ENCODE results near the gene MCOLN2. TPM values are rescaled to one million over a fixed set of nuclear protein-coding genes. Genes with fewer than 3 reads are reported as not detected.

Gene MCOLN2
- total RNA-seq, 2 experiments from 2014 or later, result 9.7 TPM

- Mint-ChIP-seq H3K4me1 (ENCODE audit: low read depth) (peaks cover 29% of the 10 kb centered on the region), H3K27ac (peak overlapping the region; percentile 18), H3K36me3 (ENCODE audit: low read depth) (no peaks in the 10 kb centered on the region), H3K4me3 (peak overlapping the region; percentile 92), H3K27me3 (peaks cover 55% of the 10 kb centered on the region), H3K9me3 (no peaks in the 10 kb centered on the region)
- Histone ChIP-seq H3K36me3 (ENCODE audit: insufficient read depth, low read length) (no peaks in the 10 kb centered on the region), H3K27me3 (ENCODE audit: control insufficient read depth in 1 of 2, insufficient read depth in 2 of 2, low read length in 2 of 2) (peaks cover 8 to 36% of the 10 kb centered on the region in 2 experiments), H3K27ac (ENCODE audit: low read depth in 1 of 2, low read length in 2 of 2) (no peak overlapping the region), H3K4me3 (ENCODE audit: low read length) (peak overlapping the region; percentile 79), H3K9me3 (ENCODE audit: control insufficient read depth in 1 of 2, insufficient read depth in 1 of 2, low read length in 2 of 2) (no peaks in the 10 kb centered on the region), H3K4me1 (ENCODE audit: insufficient read depth, low read length) (peaks cover 30% of the 10 kb centered on the region)
- ATAC-seq (ENCODE audit: poor library complexity) (peak; percentile 15), DNase-seq (peak in 2 of 14 experiments; percentile 28 to 43)
- intact Hi-C loops (cut with DNase I, micrococcal nuclease), result loop anchor here (2.0 to 5.0 kb wide), 2 partner anchors 51 to 53 kb away; no protein-coding TSS in a partner anchor
- TF ChIP-seq CTCF (IDR thresholded peaks at IDR 0.05), result no peak
- POLR2A ChIA-PET, result interaction anchor here (0.7 to 1.1 kb wide), 2 partner anchors 53 kb away, joined by 3 to 4 read pairs; no protein-coding TSS in a partner anchor
- CTCF ChIA-PET, result no interaction called here
Observed at GRCh38 chr1:84997667-84998600, 1.0 kb upstream of the MCOLN2 start.

- Mint-ChIP-seq H3K9me3 (no peaks in the 10 kb centered on the region), H3K27me3 (peaks cover 42% of the 10 kb centered on the region), H3K4me3 (peak overlapping the region; percentile 76), H3K36me3 (ENCODE audit: low read depth) (no peaks in the 10 kb centered on the region), H3K27ac (peak overlapping the region; percentile 3), H3K4me1 (ENCODE audit: low read depth) (peaks cover 32% of the 10 kb centered on the region)
- ATAC-seq (ENCODE audit: poor library complexity) (no peak), DNase-seq (peak in 3 of 14 experiments; percentile 42 to 68 (median 48))
- H3K36me3 ChIP-seq (ENCODE audit: insufficient read depth, low read length), result no peaks in the 10 kb centered on the region
- H3K9me3 ChIP-seq (ENCODE audit: control insufficient read depth in 1 of 2, insufficient read depth in 1 of 2, low read length in 2 of 2), result no peaks in the 10 kb centered on the region
- H3K4me3 ChIP-seq (ENCODE audit: low read length), result peak overlapping the region; percentile 79
- ChIA-PET POLR2A (interaction anchor here (1.2 to 1.8 kb wide), 2 partner anchors 23 to 280 kb away, joined by 3 to 6 read pairs; partner anchors contain the start of gene BCL10), CTCF (interaction anchor here (2.4 kb wide), 1 partner anchor 51 kb away, joined by 7 read pairs; no protein-coding TSS in a partner anchor)
- no peak for TF ChIP-seq CTCF (IDR thresholded peaks at IDR 0.05)
- no peak overlapping the region for H3K27ac ChIP-seq (ENCODE audit: low read depth in 1 of 2, low read length in 2 of 2)
- H3K4me1 ChIP-seq (ENCODE audit: insufficient read depth, low read length), result peaks cover 33% of the 10 kb centered on the region
- H3K27me3 ChIP-seq (ENCODE audit: control insufficient read depth in 1 of 2, insufficient read depth in 2 of 2, low read length in 2 of 2), result peaks cover 8 to 29% of the 10 kb centered on the region in 2 experiments
- intact Hi-C loops (cut with DNase I, micrococcal nuclease), result loop anchor here (2.0 to 5.0 kb wide), 2 partner anchors 48 to 51 kb away; no protein-coding TSS in a partner anchor
Observed at GRCh38 chr1:84995484-84996334, 1.2 kb downstream of the MCOLN2 start.

Data from CD4-positive, alpha-beta T cell (primary cell).